Subcutaneous abdominal adipose tissue (tissue), 5 donors: ENCODE data around the gene HPCAL1.

Experiments used
- H3K27ac ChIP-seq: one replicate; pipeline ENCODE4 v1.7.0; 2013; ENCODE audit warnings: low read depth, mild to moderate bottlenecking, inconsistent platforms, low read length, moderate library complexity
- H3K27me3 ChIP-seq, 5 donors: one replicate each; pipeline ENCODE4 v1.7.0; 2013; ENCODE audit warnings: low read length in 5 of 5, inconsistent platforms in 1 of 5; ENCODE audit not compliant: control insufficient read depth in 5 of 5, insufficient read depth in 4 of 5
- H3K36me3 ChIP-seq, 5 donors: one replicate each; pipeline ENCODE4 v1.7.0; 2013; ENCODE audit warnings: low read length in 5 of 5; ENCODE audit not compliant: control insufficient read depth in 5 of 5, insufficient read depth in 5 of 5
- H3K4me1 ChIP-seq, 5 donors: one replicate each; pipeline ENCODE4 v1.7.0; 2013; ENCODE audit warnings: low read length in 5 of 5, mild to moderate bottlenecking in 3 of 5, moderate library complexity in 1 of 5; ENCODE audit not compliant: control insufficient read depth in 5 of 5, insufficient read depth in 5 of 5
- H3K4me3 ChIP-seq, 5 donors: one replicate each; pipeline ENCODE4 v1.7.0; 2013; ENCODE audit warnings: low read length in 5 of 5, low read depth in 1 of 5
- H3K9ac ChIP-seq, 5 donors: one replicate each; pipeline ENCODE4 v1.7.0; 2013; ENCODE audit warnings: low read length in 5 of 5, mild to moderate bottlenecking in 4 of 5, moderate library complexity in 3 of 5
- H3K9me3 ChIP-seq, 5 donors: one replicate each; pipeline ENCODE4 v1.7.0; 2013; ENCODE audit warnings: low read length in 5 of 5; ENCODE audit not compliant: control insufficient read depth in 5 of 5
- donor health status: healthy.
- donor health status: healthy.
- donor health status: healthy.
- donor health status: healthy.
- donor health status: healthy.

HPCAL1 gene

GRCh38 chr2:10326707-10327594, 24.2 kb downstream of the HPCAL1 start:
- H3K4me1 ChIP-seq, result peaks cover 8 to 61% (median 43%) of the 10 kb centered on the region in 5 donors
- peaks cover 0 to 7% (median 0%) of the 10 kb centered on the region in 5 donors for H3K36me3 ChIP-seq
- H3K9ac ChIP-seq, result no peak overlapping the region
- peaks cover 0 to 6% (median 0%) of the 10 kb centered on the region in 5 donors for H3K27me3 ChIP-seq
- H3K27ac ChIP-seq, result no peak overlapping the region
- H3K4me3 ChIP-seq, result no peak overlapping the region
- no peaks in the 10 kb centered on the region for H3K9me3 ChIP-seq

DNA sequence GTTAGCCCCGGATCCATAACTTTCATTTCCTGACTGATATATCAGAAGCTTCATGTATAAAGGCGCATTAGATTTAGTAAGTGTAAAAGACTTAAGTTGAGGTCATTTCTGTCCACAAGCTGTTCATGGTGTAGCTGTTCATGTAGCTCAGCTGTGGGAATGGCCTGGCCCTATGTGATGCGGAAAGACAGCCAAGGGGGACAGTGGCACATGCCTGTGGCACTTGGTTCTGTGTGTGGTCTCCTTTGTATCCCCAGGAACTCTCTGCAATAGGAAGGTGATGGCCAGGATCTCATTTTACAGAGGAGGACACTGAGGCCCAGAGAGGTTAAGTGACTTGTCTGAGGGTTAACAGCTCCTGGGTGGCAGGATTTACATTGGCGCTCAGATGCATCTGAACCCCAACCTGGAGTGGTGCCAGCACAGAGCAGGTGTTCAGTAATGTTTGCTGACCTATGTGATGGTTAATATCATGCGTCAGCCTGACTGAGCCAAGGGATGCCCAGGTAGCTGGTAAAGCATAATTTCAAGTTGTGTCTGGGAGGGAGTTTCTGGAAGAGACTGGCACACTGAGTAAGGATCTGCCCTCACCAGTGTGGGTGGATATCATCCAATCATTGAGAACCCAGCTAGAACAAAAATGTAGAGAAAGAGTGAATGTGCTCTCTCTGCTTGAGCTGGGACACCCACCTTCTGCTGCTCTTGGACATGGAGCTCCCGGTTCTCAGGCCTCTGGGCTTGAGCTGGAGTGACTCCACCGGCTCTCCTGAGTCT, 25.4 kb downstream of the HPCAL1 start:
- H3K36me3 ChIP-seq, result peaks cover 0 to under 1% (median 0%) of the 10 kb centered on the region in 5 donors
- H3K27me3 ChIP-seq, result peaks cover 0 to 6% (median 0%) of the 10 kb centered on the region in 5 donors
- H3K9ac ChIP-seq, result no peak overlapping the region
- H3K27ac ChIP-seq, result no peak overlapping the region
- H3K9me3 ChIP-seq, result no peaks in the 10 kb centered on the region
- no peak overlapping the region for H3K4me3 ChIP-seq
- peaks cover 9 to 72% (median 50%) of the 10 kb centered on the region in 5 donors for H3K4me1 ChIP-seq

DNA sequence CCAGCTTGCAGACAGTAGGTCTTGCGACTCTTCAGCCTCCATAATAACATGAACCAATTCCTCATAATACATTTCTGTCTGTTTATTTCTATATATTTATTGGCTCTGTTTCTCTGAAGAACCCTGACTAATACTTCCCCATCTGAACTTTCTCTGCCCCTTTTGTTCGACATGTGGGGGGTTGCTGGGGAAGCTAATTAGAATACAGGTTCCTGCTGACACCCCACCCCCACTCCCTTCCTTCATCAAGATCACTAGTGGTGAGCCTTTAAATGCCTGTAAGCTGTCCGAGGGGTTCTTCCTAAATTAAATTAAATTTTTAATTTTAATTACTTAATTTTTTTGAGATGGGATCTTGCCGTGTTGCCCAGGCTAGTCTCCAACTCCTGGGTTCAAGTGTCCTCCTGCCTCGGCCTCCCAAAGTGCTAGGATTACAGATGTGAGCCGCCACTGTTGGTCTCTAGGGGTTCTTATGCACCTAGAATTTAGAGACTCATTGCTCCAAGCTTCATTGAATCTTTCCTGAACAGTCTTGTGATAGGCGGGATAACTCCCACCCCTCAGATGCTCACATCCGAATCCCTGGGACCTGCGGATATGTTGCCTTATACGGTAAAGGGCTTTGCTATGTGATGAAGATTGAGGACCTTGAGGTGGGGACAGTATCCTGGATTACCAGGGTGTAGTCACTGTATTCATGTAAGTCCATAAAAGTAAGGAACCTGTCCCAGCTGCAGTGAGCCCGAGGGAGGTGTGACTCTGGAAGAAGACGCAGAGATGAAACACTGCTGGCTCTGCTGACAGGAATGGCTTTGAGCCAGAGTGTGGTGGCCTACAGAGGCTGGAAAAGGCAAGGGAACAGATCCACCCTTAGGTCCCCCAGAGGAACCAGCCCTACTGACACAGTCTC, 26.2 kb downstream of the HPCAL1 start:
- no peak overlapping the region for H3K9ac ChIP-seq
- no peaks in the 10 kb centered on the region for H3K36me3 ChIP-seq
- peaks cover 0 to 6% (median 0%) of the 10 kb centered on the region in 5 donors for H3K27me3 ChIP-seq
- H3K4me1 ChIP-seq, result peaks cover 12 to 68% (median 53%) of the 10 kb centered on the region in 5 donors
- no peak overlapping the region for H3K4me3 ChIP-seq
- H3K27ac ChIP-seq, result peak overlapping the region; percentile 24
- H3K9me3 ChIP-seq, result no peaks in the 10 kb centered on the region

- Histone ChIP-seq H3K27ac (peak overlapping the region; percentile 24), H3K27me3 (peaks cover 0 to 6% (median 0%) of the 10 kb centered on the region in 5 donors), H3K36me3 (no peaks in the 10 kb centered on the region), H3K4me3 (peak overlapping the region in 1 of 5 donors; percentile 54), H3K9ac (no peak overlapping the region), H3K9me3 (no peaks in the 10 kb centered on the region), H3K4me1 (peaks cover 12 to 62% (median 48%) of the 10 kb centered on the region in 5 donors)
Measured at GRCh38 chr2:10329580-10329879, 26.8 kb downstream of the HPCAL1 start.

DNA sequence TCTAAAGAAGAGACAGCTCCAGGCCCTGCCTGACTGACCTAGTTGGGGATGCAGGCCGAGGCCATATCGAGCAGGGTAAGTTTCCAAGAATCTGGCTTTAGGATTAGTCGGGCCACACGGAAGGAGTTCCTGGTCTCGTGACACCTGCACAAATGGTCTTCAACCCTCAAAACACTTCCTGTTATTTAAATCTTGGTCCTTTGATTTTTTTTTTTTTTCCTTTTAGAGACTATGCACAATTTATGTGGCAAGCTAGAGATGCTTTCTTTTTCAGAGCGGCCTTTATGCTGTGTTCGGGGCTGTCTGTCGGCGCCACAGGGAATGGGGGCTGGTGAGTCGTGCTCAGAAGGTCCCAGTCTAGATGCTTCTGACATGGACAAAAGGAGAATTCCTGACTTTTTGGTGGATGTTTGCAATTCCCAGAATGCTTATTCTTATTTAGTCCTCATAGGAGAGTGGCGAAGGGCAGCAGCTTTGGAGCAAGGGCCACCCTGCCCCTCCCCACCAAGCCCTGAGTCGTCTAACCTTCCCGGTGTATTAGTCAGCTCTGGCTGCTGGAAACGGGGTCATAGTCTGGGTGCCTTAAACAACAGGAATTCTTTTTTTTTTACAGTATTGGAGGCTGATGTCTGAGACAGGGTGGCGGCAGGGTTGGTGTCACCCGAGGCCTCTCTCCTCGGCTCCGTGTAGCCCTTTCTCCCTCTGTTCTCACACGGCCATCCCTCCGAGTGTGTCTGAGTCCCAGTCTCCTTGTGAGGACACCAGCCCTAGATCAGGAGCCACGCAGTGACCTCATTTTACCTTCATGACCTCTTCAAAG, 27.4 kb downstream of the HPCAL1 start:
- H3K27ac ChIP-seq, result peak overlapping the region; percentile 24
- peak overlapping the region in 3 of 5 donors; percentile 25 to 54 (median 50) for H3K4me3 ChIP-seq

GRCh38 chr2:10330700-10331026, 28.0 kb downstream of the HPCAL1 start:
- peaks cover 0 to 2% (median 0%) of the 10 kb centered on the region in 5 donors for H3K36me3 ChIP-seq
- peaks cover 0 to 6% (median 0%) of the 10 kb centered on the region in 5 donors for H3K27me3 ChIP-seq
- H3K9ac ChIP-seq, result peak overlapping the region in 1 of 5 donors; percentile 23
- peak overlapping the region in 4 of 5 donors; percentile 25 to 54 (median 43) for H3K4me3 ChIP-seq
- peak overlapping the region; percentile 24 for H3K27ac ChIP-seq
- H3K4me1 ChIP-seq, result peaks cover 12 to 58% (median 41%) of the 10 kb centered on the region in 5 donors
- H3K9me3 ChIP-seq, result peaks cover 0 to 10% (median 9%) of the 10 kb centered on the region in 5 donors

More for the DNA sequence above, 27.4 kb downstream of the HPCAL1 start:
- peaks cover 0 to 6% (median 0%) of the 10 kb centered on the region in 5 donors for H3K27me3 ChIP-seq
- H3K9ac ChIP-seq, result peak overlapping the region in 1 of 5 donors; percentile 23
- peaks cover 12 to 62% (median 46%) of the 10 kb centered on the region in 5 donors for H3K4me1 ChIP-seq
- peaks cover 0 to 4% (median 3%) of the 10 kb centered on the region in 5 donors for H3K9me3 ChIP-seq
- H3K36me3 ChIP-seq, result no peaks in the 10 kb centered on the region

GRCh38 chr2:10331027-10331701, 28.5 kb downstream of the HPCAL1 start:
- Histone ChIP-seq H3K27ac (peak overlapping the region; percentile 24), H3K9me3 (peaks cover 0 to 11% (median 9%) of the 10 kb centered on the region in 5 donors), H3K4me3 (peak overlapping the region in 4 of 5 donors; percentile 25 to 54 (median 43)), H3K36me3 (peaks cover 0 to 4% (median 0%) of the 10 kb centered on the region in 5 donors), H3K4me1 (peaks cover 10 to 53% (median 36%) of the 10 kb centered on the region in 5 donors), H3K9ac (peak overlapping the region in 2 of 5 donors; percentile 23 to 41), H3K27me3 (peaks cover 0 to 6% (median 0%) of the 10 kb centered on the region in 5 donors)

GRCh38 chr2:10331702-10332401, 29.1 kb downstream of the HPCAL1 start:
- H3K4me1 ChIP-seq, result peaks cover 10 to 47% (median 29%) of the 10 kb centered on the region in 5 donors
- H3K27me3 ChIP-seq, result peaks cover 0 to 6% (median 0%) of the 10 kb centered on the region in 5 donors
- H3K9ac ChIP-seq, result no peak overlapping the region
- H3K9me3 ChIP-seq, result peaks cover 0 to 11% (median 9%) of the 10 kb centered on the region in 5 donors
- H3K36me3 ChIP-seq, result peaks cover 0 to 4% (median 0%) of the 10 kb centered on the region in 5 donors
- H3K27ac ChIP-seq, result no peak overlapping the region
- H3K4me3 ChIP-seq, result peak overlapping the region in 3 of 5 donors; percentile 36 to 54 (median 50)
